Duodenal mucosa (tissue), 2 donors: ENCODE data around the gene HSPD1.
A peak's percentile ranks its signal among the peaks of the same experiment; 100 is the strongest.

Experiments
- H3K27ac ChIP-seq: one replicate; pipeline ENCODE4 v1.7.0; 2013; ENCODE audit warnings: low read depth, low read length
- H3K27me3 ChIP-seq, 2 donors: one replicate each; pipeline ENCODE4 v1.7.0; 2013; ENCODE audit warnings: low read length in 2 of 2, control low read depth in 1 of 2; ENCODE audit not compliant: insufficient read depth in 2 of 2, control insufficient read depth in 1 of 2
- H3K36me3 ChIP-seq, 2 donors: one replicate each; pipeline ENCODE4 v1.7.0; 2013; ENCODE audit warnings: low read length in 2 of 2, control low read depth in 1 of 2; ENCODE audit not compliant: insufficient read depth in 2 of 2, control insufficient read depth in 1 of 2
- H3K4me1 ChIP-seq, 2 donors: one replicate each; pipeline ENCODE4 v1.7.0; 2013; ENCODE audit warnings: low read length in 2 of 2, control low read depth in 1 of 2; ENCODE audit not compliant: insufficient read depth in 2 of 2, control insufficient read depth in 1 of 2
- H3K4me3 ChIP-seq, 2 donors: one replicate each; pipeline ENCODE4 v1.7.0; 2013; ENCODE audit warnings: low read length in 2 of 2, low read depth in 1 of 2
- H3K9ac ChIP-seq, 2 donors: one replicate each; pipeline ENCODE4 v1.7.0; 2013; ENCODE audit warnings: low read length in 2 of 2, low read depth in 1 of 2
- H3K9me3 ChIP-seq, 2 donors: one replicate each; pipeline ENCODE4 v1.7.0; 2013; ENCODE audit warnings: low read length in 2 of 2, control low read depth in 1 of 2; ENCODE audit not compliant: control insufficient read depth in 1 of 2

The HSPD1 gene

GRCh38 chr2:197499594-197500502, at the start of gene HSPD1, which contains the start of gene HSPE1:
Gene HSPD1 (minus strand): TSS chr2:197499840. CDS start chr2:197498848, 992 bp downstream.
Gene HSPE1 (plus strand): TSS chr2:197500379. CDS start chr2:197500437, 58 bp downstream.
- Histone ChIP-seq H3K4me3 (peak within 1 kb of the TSS; percentile 86 to 96), H3K4me1 (peaks cover 36% of the 10 kb centered on the region in 2 donors), H3K27me3 (no peaks in the 10 kb centered on the region), H3K9ac (peak within 1 kb of the TSS; percentile 98), H3K36me3 (peaks cover 20 to 38% of the 10 kb centered on the region in 2 donors), H3K9me3 (no peaks in the 10 kb centered on the region), H3K27ac (peak within 1 kb of the TSS; percentile 98)

- H3K9me3 ChIP-seq: no peaks in the 10 kb centered on the region
- no peak overlapping the region for H3K27ac ChIP-seq
- H3K27me3 ChIP-seq: no peaks in the 10 kb centered on the region
- H3K4me1 ChIP-seq: no peaks in the 10 kb centered on the region
- H3K9ac ChIP-seq: no peak overlapping the region
- H3K4me3 ChIP-seq: no peak overlapping the region
- H3K36me3 ChIP-seq: peaks cover 8 to 46% of the 10 kb centered on the region in 2 donors
Observed at GRCh38 chr2:197548582-197548981, 48.9 kb upstream of the HSPD1 start.

GRCh38 chr2:197547163-197547900, 47.7 kb upstream of the HSPD1 start:
- Histone ChIP-seq H3K9me3 (no peaks in the 10 kb centered on the region), H3K27ac (no peak overlapping the region), H3K36me3 (peaks cover 8 to 55% of the 10 kb centered on the region in 2 donors), H3K27me3 (no peaks in the 10 kb centered on the region), H3K9ac (no peak overlapping the region), H3K4me3 (no peak overlapping the region), H3K4me1 (no peaks in the 10 kb centered on the region)

GRCh38 chr2:197543206-197543605, 43.6 kb upstream of the HSPD1 start:
- Histone ChIP-seq H3K4me3 (no peak overlapping the region), H3K9me3 (no peaks in the 10 kb centered on the region), H3K4me1 (peaks cover 0 to 6% of the 10 kb centered on the region in 2 donors), H3K27ac (no peak overlapping the region), H3K36me3 (peaks cover 14 to 56% of the 10 kb centered on the region in 2 donors), H3K27me3 (no peaks in the 10 kb centered on the region), H3K9ac (no peak overlapping the region)

- peaks cover 13 to 63% of the 10 kb centered on the region in 2 donors for H3K36me3 ChIP-seq
- H3K4me3 ChIP-seq: no peak overlapping the region
- H3K4me1 ChIP-seq: peaks cover 0 to 7% of the 10 kb centered on the region in 2 donors
- H3K9ac ChIP-seq: no peak overlapping the region
- H3K9me3 ChIP-seq: no peaks in the 10 kb centered on the region
- no peaks in the 10 kb centered on the region for H3K27me3 ChIP-seq
- H3K27ac ChIP-seq: no peak overlapping the region
Observed at GRCh38 chr2:197539734-197540133, 40.1 kb upstream of the HSPD1 start.

GRCh38 chr2:197538412-197538811, 38.8 kb upstream of the HSPD1 start:
- peaks cover 0 to 7% of the 10 kb centered on the region in 2 donors for H3K4me1 ChIP-seq
- no peak overlapping the region for H3K9ac ChIP-seq
- no peaks in the 10 kb centered on the region for H3K9me3 ChIP-seq
- peaks cover 13 to 54% of the 10 kb centered on the region in 2 donors for H3K36me3 ChIP-seq
- H3K27me3 ChIP-seq: no peaks in the 10 kb centered on the region
- no peak overlapping the region for H3K27ac ChIP-seq
- no peak overlapping the region for H3K4me3 ChIP-seq

- Histone ChIP-seq H3K9me3 (no peaks in the 10 kb centered on the region), H3K4me1 (peaks cover 14 to 19% of the 10 kb centered on the region in 2 donors), H3K27ac (no peak overlapping the region), H3K36me3 (peaks cover 0 to 3% of the 10 kb centered on the region in 2 donors), H3K27me3 (no peaks in the 10 kb centered on the region), H3K9ac (peak overlapping the region; percentile 97 to 98), H3K4me3 (peak overlapping the region; percentile 92 to 99)
Observed at GRCh38 chr2:197517150-197517549, 17.5 kb upstream of the HSPD1 start.

- Histone ChIP-seq H3K36me3 (peaks cover 0 to 3% of the 10 kb centered on the region in 2 donors), H3K4me3 (peak overlapping the region; percentile 92 to 99), H3K4me1 (peaks cover 14 to 19% of the 10 kb centered on the region in 2 donors), H3K27ac (peak overlapping the region; percentile 92), H3K27me3 (no peaks in the 10 kb centered on the region), H3K9ac (peak overlapping the region; percentile 97 to 98), H3K9me3 (no peaks in the 10 kb centered on the region)
Observed at GRCh38 chr2:197516393-197516761, 16.7 kb upstream of the HSPD1 start.

GRCh38 chr2:197515739-197516392, 16.2 kb upstream of the HSPD1 start, which contains the start of gene MOB4:
Gene MOB4 (plus strand): TSS chr2:197516066. CDS start chr2:197516087, 21 bp downstream.
- Histone ChIP-seq H3K9ac (peak within 1 kb of the TSS; percentile 97 to 98), H3K4me1 (peaks cover 14 to 19% of the 10 kb centered on the region in 2 donors), H3K27me3 (no peaks in the 10 kb centered on the region), H3K27ac (peak within 1 kb of the TSS; percentile 92), H3K36me3 (peaks cover 0 to 3% of the 10 kb centered on the region in 2 donors), H3K4me3 (peak within 1 kb of the TSS; percentile 92 to 99), H3K9me3 (no peaks in the 10 kb centered on the region)
